Muscle of back (tissue), 13 donors: ENCODE results near the gene TASOR. TPM values are rescaled to one million over a fixed set of nuclear protein-coding genes. Genes with fewer than 3 reads are reported as not detected.
"Not testable (repeated sequence)": the region's sequence is repeated elsewhere in the genome, so short reads cannot be mapped to it uniquely, and the experiment has no call there.

Experiments used
- DNase-seq, 3 donors: peaks; one replicate each; pipeline versions ENCODE4 v3.0.0 to v3.0.0-alpha.2; 2013
- long read RNA-seq, 9 donors: transcript quantifications; one replicate each; lab custom pipeline, GENCODE V29; 2026
- polyA plus RNA-seq, 10 donors: library from polyadenylated mRNA; unstranded; fragments of 120-200 nt; gene quantifications; one replicate each; pipeline ENCODE4 v1.2.1, GENCODE V29; 2013; ENCODE audit not compliant: insufficient read length in 10 of 10

The TASOR gene, protein sequence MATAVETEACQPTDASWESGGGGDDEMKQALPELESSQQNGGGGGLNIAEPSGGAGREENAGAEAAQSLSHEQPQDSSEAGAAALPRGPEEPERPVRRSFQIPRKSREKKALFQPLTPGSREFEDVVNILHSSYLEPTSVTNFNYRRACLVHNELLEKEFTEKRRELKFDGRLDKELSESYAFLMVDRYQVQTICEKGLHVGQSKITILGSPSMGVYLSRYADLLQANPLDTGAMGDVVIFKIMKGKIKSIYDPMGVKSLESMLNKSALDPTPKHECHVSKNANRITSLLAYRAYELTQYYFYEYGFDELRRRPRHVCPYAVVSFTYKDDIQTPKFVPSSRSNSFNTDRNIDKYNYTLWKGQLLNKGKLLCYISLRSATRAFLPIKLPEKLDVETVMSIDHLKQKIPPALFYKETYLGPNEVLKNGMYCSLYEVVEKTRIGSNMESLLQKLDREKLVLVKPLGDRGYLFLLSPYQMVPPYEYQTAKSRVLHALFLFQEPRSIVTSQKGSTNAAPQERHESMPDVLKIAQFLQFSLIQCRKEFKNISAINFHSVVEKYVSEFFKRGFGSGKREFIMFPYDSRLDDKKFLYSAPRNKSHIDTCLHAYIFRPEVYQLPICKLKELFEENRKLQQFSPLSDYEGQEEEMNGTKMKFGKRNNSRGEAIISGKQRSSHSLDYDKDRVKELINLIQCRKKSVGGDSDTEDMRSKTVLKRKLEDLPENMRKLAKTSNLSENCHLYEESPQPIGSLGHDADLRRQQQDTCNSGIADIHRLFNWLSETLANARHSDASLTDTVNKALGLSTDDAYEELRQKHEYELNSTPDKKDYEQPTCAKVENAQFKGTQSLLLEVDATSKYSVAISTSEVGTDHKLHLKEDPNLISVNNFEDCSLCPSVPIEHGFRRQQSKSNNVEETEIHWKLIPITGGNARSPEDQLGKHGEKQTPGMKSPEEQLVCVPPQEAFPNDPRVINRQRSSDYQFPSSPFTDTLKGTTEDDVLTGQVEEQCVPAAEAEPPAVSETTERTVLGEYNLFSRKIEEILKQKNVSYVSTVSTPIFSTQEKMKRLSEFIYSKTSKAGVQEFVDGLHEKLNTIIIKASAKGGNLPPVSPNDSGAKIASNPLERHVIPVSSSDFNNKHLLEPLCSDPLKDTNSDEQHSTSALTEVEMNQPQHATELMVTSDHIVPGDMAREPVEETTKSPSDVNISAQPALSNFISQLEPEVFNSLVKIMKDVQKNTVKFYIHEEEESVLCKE (N-terminal part only)
- 10 to 100 TPM; 31.0 to 52.4 (median 44.5) TPM for polyA plus RNA-seq
- long read RNA-seq, donor 1, result 0 reads
- long read RNA-seq, donor 2, result 0 reads
- long read RNA-seq, donor 3, result 0 reads
- long read RNA-seq, donor 4, result 0 reads
- long read RNA-seq, donor 5, result 0 reads
- long read RNA-seq, donor 6, result 0 reads
- long read RNA-seq, donor 7, result 0 reads
- long read RNA-seq, donor 8, full-length matches to known transcripts, result 1 of 12 reads
- long read RNA-seq, donor 8, partial matches to known transcripts, result 11 of 12 reads
- long read RNA-seq, donor 8, other reads (novel, unspliced or antisense), result 0 of 12 reads
- long read RNA-seq, donor 9, result 0 reads

DNA sequence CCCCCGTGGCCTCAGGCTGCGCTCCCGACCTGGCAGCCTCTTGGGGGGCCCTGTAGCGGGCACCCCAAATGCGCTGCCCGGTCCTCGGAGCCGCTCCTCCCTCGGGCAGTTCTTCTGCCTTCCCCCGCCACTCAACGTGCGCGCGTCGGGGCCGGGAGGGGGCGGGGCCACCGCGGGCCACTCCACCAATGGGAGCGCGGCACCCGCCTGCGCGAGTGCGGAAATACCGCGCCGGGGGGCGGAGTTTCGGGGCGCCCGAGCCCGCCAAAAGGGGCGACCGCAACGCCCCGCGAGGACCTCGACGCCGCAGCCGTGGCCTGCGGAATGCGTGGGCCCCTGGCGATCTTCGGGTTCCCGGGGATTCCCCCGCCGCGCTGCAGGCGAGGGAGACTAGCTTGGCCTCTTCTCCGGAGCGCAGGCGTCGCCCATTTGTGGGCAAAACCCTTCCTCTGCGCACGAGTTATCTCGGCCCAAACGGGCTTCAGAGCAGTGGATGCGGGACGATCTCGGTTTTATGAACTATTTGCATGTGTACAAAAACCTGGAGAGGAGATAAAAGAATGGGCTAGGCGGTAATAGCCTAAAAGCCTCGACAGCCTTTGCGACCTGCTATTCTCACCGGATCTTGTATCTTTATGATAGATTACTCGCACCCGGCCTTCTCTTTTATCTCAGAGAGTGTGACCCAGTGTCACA is at the start of gene TASOR:
Gene TASOR, minus strand, starts transcription at position 144 of the 696 bp plus-strand sequence. CDS start 259 bp downstream, outside the sequence.
- DNase-seq, result peak; percentile 78 to 95 (median 85)

DNA sequence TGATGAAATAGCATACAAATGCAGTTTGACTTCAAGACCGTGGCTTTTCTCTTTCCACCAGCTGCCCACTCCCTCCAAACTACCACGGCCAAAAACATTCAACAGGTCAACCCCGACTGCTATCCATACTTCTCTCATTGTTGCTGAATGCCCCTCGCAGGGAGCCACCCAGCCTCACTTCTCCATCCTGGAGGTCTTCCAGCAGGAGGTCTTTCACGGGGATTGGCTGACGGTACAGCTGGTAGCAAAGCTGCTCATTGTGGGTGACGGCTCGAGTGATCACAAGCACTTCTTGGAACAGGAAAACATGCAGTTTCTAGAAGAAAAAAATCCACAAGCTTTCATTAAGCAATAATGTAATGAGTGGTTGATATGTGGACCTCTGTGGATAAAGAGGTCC is 49.0 kb upstream of the TASOR start:
- DNase-seq, result no peak

DNA sequence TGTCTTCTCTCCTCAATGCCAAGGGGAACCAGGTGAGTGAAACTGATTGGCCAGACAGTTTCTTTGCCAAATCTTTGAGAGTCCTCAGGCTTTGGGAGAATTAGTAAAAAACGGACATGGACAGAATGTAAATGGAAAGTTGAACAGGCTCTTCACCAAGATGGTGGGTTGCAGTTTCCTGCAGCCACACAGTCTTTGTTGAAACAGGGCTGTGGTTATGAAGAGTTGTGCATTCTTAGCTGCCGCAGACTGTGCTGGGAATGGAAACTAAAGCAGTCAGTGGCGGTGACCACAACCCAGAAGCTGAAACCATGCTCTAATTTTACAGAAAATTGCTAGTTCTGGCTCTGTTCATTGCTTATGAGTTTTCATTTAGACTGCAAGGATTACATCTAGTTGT is 42.1 kb upstream of the TASOR start:
- no peak for DNase-seq

DNA sequence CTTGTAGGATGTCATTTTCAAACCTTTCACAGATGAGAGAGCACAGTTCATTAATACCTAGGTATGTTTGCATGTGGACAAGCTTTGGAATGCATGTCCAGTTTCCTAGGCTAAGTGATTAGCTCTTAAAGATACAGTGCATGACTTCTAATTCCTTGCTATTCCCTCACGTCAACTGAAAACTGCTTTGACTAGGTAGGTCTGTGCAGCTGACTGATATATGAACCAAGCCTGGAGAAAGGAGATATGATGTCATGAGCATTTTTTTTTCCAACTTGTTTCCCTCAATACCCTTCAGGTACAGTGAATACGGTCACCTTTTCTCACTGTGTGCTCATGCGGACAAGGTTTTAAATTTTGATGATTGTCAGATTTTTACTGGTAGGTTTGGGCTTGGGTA is 41.6 kb upstream of the TASOR start:
- no peak for DNase-seq

DNA sequence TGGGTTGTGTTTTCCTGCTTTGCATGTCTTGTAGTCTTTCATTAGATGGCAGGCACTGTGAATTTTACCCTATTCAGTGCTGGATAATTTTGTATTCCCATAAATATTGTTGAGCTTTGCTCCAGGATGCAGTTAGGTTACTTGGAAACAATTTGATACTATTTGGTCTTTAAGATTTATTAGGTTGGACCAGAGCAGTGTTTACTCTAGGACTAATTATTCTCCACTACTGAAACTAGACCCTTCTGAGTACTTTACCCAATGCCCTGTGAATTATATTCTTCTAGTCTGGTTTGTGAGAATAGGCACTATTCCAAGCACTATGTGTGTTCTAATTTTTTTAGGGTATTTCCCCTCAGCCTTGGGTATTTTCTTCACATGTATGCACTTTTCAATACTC is 37.8 kb upstream of the TASOR start:
- DNase-seq, result no peak

DNA sequence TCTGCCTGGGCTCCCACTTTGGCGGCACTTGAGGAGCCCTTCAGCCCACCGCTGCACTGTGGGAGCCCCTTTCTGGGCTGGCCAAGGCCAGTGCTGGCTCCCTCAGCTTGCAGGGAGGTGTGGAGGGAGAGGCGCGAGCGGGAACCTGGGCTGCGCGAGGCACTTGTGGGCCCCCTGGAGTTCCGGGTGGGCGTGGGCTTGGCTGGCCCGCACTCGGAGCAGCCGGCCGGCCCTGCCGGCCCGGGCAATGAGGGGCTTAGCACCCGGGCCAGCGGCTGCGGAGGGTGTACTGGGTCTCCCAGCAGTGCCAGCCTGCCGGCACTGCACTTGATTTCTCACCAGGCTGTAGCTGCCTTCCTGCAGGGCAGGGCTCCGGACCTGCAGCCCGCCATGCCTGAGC is 35.7 kb upstream of the TASOR start:
- not testable (repeated sequence) for DNase-seq

DNA sequence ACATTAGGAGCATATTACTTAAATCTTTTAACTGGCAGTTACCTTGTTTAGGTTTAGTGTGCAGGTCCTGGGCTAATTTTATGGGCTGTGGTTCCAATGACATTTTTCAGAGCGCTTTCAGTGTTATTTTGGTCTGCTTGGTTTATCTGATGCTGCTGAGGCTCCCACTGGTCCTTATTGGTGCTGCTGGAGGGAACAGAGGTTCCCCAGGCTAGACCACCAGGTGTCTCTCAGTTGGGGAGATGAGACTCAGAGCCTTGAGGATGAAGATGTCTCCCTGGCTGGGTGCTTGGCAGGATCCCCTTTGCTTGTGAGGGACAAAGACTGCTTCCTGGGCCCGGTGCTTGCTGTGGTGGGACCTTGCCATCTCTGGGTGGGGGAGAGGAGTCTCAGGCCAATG is 28.3 kb upstream of the TASOR start:
- DNase-seq, result no peak

DNA sequence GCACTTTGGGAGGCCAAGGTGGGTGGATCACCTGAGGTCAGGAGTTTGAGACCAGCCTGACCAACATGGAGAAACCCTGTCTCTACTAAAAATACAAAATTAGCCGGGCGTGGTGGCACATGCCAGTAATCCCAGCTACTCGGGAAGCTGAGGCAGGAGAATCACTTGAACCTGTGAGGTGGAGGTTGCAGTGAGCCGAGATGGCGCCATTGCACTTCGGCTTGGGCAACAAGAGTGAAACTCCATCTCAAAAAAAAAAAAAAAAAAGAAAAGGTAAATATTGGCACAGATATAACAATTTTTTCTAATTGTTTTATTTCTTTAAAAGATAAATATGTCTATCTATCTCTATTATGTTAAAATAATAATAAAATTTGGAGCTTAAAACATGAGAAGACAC is 24.3 kb upstream of the TASOR start:
- not testable (repeated sequence) for DNase-seq

DNA sequence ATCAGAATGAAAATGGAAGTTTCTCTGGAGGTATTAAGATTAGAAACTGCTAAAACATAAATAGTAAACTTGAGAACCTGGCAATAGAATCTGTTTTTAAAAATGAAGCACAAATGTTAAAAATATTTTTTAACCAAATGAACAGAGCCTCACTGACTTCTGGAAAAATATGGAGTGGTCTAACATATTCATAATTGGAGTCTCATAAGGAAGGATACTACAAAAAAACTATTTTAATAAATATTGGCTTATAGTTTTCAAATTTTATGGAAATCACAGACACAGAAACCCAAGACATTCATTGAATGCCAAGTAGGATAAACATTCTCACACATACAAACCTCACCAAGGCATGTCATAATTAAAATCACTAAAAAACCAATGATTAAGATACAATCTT is 23.6 kb upstream of the TASOR start:
- no peak for DNase-seq

DNA sequence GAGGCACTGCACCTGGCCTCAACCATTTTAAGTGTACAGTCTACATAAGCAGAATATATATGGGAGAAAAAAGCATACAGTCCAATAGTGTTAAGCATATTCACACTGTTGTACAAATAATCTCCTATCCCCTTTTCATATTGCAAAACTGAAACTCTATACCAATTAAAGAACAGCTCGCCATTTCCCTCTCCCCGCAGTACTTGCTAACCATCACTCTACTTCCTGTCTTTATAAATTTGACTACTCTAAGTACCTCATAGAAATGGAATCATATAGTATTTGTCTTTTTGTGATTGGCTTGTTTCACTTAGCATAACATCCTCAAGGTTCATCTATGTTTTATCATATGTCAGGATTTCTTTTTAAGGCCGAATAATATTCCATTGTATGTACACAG is 21.6 kb upstream of the TASOR start:
- DNase-seq, result no peak

DNA sequence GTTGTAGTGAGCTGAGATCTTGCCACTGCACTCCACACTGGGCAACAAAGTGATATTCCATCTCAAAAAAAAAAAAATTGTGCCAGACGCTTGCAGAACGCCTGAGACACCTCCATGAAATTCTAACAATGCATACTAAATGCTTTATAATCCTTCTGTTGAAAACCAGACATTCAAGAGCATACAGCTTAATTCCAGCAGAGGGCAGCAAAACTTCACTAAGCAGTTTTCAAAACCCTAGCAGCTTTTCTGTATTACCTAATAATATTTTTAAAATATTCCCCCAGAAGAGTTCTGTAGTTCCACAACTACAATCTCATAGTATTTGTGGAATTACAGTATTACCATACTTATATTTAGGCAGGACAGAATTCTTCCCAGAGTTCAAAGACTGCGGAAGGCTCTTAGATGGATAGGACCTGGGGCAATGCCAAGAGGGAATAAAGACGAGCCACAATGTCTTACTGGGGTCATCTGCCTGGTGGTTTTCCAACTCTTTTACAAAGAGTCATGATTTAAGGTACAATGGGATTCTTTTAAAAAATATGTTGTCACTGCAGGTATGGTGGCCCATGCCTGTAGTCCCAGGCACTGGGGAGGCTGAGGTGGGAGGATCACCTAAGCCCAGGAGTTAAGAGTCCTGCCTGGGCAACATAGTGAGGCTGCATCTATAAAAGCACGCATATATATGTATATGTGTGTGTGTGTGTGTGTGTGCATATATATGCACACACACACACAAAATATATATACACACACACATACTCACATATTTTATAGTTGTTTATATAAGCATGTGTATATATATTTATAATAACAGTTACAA is 19.6 kb upstream of the TASOR start:
- peak; percentile 76 to 88 (median 80) for DNase-seq

DNA sequence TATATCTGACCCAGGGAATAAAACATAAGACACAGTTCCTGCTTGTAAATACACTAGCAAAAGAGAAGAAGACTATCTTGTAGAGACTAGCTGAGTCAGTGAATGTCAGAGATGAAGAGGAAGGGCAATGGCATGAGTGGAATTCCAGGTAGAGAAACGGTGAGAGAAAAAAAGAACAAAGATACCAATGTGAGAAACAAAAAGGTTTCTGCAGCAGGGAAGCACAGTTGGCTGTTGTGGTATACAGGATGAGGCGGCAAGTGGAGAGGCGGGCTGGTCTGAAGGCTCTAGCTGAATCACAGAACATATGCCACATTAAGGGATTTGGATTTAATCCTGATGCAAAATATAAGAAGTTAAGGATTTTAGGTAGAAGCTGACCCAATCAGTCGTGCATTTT is 17.1 kb upstream of the TASOR start:
- DNase-seq, result no peak

DNA sequence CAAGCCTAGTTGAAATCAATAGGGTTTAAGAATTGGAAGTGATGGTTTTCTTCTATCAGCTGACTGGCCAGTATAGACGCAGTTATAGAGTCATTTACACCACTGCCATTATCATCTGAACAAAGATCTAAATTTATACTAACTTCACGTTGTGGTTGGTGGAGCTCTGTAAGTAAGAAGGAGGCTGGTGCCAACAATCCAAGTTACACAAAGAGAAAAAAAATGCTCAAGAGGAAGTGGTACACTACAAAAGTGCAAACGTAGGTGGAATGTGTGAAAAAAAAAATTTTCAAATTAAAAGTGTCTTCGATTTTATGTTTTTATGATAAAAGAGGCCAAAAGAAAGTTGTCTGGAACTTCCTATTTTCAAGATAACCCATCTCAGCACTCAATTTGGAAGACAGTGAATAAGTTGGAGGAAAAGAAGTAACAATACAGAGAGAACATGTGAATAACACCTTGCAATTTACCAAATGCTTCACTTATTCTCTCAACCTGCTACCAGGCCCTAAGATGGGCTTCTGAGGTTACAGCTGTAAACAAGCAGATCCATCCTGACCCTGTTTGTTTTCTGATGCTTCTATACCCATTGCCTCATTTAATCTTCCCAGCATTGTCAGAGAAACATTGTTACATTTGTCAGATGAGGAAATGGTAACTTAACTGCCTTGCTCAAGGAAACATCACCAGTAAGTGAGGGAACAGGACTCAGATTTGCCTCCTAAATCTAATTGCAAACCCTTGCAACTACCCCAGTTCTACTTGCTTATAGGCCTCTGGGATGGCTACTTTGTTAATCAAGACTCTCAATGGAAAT is 12.0 kb upstream of the TASOR start:
- DNase-seq, result no peak

DNA sequence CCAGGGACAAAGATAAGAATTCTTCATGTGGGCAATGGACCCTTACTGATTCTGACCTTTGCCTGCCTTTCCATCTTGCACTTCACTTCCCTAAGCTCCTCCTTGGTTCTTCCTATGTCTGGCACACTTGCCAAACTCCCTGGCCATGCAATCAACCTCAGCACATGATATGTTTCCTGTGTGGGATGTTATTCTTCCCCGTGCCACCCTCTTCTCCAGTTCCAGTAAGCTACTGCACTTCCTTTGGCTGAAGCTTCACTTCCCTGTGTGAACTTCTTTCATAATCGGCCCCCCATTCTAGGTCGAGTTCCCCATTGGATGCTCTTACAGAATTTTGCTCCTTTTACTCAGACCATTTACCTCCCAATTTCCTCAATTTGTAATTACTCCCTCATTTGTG is 10.7 kb upstream of the TASOR start:
- no peak for DNase-seq

DNA sequence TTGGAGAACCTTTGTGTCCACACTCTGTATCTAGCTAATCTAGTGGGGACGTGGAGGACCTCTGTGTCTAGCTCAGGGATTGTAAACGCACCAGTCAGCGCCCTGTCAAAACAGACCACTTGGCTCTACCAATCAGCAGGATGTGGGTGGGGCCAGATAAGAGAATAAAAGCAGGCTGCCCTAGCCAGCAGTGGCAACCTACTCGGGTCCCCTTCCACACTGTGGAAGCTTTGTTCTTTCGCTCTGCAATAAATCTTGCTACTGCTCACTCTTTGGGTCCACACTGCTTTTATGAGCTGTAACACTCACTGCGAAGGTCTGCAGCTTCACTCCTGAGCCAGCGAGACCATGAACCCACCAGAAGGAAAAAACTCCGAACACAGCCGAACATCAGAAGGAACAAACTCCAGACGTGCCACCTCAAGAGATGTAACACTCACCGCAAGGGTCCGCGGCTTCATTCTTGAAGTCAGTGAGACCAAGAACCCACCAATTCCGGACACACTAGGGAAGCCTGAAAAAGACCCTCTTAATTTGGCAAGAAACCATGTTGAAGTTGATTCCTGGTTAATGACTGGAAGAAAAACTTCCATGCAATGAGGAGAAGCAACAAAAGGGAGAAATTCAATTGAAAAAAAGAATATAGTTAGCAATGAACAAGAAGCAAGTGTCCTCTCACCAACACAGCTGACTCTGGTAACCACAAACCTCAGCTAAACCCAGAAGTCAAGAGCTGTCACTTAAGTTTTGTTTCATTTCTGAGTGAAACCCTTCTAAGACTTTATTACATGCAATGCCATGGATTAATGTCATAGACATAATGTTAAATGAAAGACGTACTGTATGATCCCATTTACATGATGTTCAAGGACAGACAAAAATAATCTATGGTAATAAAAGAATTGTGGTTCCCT is 9.7 kb upstream of the TASOR start:
- DNase-seq, result not testable (repeated sequence)

DNA sequence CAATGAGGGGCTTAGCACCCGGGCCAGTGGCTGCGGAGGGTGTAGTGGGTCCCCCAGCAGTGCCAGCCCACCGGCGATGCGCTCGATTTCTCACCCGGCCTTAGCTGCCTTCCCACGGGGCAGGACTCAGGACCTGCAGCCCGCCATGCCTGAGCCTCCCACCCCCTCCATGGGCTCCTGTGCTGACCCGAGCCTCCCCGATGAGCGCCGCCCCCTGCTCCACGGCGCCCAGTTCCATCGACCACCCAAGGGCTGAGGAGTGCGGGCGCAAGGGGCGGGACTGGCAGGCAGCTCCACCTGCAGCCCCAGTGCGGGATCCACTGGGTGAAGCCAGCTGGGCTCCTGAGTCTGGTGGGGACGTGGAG is 8.9 kb upstream of the TASOR start:
- not testable (repeated sequence) for DNase-seq

DNA sequence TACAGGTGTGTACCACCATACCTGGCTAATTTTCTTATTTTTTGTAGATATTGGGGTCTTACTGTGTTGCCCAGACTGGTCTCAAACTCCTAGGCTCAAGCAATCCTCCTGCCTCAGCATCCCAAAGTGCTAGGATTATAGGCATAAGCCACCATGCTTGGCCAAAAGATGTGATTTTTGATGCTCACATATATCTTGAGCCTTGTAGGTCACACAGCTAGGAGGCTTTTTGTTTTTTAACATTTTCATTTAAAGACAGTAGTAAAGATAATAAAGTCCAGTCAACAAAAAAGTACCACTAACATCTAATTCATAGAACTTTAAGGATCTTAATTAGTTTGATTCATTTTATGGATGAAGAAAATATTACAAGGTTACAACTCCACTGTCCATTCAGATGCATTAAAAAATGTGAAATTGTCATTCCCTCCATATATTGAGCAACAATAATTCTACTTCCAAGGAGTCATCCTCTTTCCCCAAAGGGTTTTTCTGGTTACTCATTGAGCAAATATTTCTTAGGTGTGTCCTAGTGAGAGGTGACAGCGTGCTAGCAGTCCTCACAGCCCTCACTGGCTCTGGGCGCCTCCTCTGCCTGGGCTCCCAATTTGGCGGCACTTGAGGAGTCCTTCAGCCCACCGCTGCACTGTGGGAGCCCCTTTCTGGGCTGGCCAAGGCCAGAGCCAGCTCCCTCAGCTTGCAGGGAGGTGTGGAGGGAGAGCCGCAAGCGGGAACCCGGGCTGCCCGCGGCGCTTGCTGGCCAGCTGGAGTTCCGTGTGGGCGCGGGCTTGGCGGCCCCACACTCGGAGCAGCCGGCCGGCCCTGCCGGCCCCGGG is 8.3 kb upstream of the TASOR start:
- no peak for DNase-seq
